Skin epidermis (tissue), 12 donors: ENCODE data around the gene NUDC.
"Not testable (repeated sequence)": the region's sequence is repeated elsewhere in the genome, so short reads cannot be mapped to it uniquely, and the experiment has no call there.

Experiments used
- H3K27ac ChIP-seq, 21 experiments: fragments of 200-600 bp; sonication (generic) in 11 of 21; one replicate each; pipeline ENCODE4 v1.5.0; 2020; ENCODE audit warnings: mild to moderate bottlenecking in 3 of 21, inconsistent platforms in 2 of 21, moderate library complexity in 2 of 21
- H3K4me3 ChIP-seq, 7 experiments: fragments of 200-600 bp; sonication (generic) in 2 of 7; one replicate each; pipeline ENCODE4 v1.5.0; 2020; ENCODE audit warnings: inconsistent platforms in 2 of 7, mild to moderate bottlenecking in 2 of 7, moderate library complexity in 1 of 7

NUDC gene

DNA sequence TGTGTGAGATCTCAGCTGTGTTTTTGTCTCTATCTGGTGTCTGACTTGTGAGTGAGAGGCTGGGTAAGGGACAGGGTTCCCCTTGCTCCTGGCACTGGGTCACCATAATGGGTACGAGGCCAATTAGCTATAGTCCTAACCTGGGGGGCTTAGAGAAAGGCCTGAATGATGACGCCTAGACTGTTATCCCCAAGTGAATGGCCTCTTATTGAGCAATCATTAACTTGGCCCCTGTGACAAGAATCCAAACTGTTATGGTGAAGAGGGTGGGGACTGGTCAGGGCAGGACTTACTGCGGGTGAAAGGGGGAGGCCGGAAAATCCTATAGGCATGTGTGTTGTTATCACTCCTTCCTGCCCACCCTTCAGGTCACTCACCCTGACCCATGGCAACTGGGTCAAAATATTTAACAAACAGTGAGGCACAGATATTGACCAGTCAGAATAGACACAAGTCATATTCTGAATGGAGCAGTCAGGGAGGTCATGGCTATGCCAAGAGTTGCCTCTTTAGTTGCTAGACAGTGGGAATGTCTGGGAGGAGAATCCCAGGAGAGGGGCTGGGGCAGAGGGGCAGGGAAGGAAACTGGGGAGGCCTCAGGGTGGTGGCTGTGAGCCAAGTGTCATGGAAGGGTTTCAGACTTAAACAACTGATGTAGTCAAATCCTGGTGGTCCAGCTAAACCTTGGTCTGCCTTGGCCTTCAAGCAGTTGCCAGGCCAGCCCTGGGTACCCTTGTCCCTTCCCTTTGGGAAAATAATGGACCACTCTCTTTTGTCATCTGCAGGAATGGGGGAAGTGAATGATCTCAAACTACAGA lies 11.0 kb upstream of the NUDC start:
- Histone ChIP-seq H3K4me3 (no peak overlapping the region), H3K27ac (no peak overlapping the region)

DNA sequence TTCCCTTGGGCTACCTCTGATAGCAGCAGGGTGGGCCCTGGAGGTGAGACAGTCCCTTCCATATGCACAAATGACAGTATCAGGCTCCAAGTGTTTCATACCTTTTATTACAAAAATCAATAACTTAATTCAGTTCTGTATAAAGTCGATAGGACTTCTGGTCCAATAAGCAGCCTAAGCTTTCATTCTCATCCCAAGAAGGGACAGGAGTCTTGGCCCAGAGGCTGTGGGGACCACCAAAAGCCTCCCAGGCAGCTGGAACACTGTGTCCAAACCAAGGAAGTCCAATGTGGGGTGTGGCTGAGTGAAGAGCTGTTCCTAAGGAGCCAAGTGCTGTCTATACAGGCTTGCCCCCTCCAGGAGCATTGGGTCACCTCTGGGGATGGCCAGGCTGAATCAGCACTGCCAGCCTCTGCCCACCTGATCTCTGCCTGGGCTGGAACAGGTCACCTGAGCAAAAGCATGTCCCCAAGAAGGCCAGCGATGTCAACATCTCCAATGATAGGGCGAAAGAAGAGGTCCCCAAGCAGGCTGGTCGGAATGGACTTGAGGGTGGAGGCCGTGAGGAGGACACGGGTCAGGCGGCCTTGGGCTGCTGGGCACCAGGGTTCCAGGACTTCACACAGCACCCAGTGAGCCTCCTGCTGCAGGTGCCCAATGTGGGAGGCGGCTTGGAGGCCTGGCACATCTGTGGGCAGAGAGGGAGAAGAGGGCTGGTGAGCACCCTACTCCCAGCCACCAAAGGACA lies 10.0 kb upstream of the NUDC start:
- H3K27ac ChIP-seq = no peak overlapping the region
- no peak overlapping the region for H3K4me3 ChIP-seq

DNA sequence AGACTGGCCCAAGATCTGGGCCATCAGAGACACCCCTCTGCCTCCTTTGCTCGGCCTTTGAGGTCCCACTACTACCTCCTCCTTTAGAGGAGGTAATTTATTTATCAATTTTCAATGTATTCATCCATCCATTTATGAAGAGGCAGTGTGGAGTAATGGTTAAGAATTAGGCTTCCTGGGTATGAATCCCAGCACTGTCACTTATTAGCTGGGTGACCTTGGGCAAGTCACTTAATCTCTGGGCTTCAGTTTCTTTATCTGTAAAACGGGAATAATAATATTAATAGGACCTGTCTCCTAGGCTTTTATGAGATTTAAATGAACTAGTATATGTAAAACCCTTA lies 9.4 kb upstream of the NUDC start:
- no peak overlapping the region for H3K27ac ChIP-seq
- H3K4me3 ChIP-seq = no peak overlapping the region

DNA sequence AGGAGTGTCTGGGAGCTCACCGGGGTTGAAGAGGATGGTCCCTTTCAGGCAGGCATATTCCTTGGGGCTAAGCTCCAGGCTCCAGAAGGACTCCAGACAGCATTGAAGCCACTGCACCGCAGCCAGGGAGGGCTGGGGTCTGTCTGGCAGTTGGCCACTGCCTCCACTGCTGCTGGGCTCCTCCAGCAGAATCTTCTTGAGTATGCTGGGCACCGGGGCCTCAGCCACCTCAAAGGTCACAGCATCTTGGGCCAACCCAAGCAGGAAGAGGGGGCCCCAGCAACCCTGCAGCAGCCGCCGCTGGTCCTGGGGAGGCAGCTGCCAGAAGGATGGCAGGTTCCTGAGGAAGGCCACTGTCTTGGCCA lies 8.2 kb upstream of the NUDC start:
- H3K27ac ChIP-seq = no peak overlapping the region
- no peak overlapping the region for H3K4me3 ChIP-seq

DNA sequence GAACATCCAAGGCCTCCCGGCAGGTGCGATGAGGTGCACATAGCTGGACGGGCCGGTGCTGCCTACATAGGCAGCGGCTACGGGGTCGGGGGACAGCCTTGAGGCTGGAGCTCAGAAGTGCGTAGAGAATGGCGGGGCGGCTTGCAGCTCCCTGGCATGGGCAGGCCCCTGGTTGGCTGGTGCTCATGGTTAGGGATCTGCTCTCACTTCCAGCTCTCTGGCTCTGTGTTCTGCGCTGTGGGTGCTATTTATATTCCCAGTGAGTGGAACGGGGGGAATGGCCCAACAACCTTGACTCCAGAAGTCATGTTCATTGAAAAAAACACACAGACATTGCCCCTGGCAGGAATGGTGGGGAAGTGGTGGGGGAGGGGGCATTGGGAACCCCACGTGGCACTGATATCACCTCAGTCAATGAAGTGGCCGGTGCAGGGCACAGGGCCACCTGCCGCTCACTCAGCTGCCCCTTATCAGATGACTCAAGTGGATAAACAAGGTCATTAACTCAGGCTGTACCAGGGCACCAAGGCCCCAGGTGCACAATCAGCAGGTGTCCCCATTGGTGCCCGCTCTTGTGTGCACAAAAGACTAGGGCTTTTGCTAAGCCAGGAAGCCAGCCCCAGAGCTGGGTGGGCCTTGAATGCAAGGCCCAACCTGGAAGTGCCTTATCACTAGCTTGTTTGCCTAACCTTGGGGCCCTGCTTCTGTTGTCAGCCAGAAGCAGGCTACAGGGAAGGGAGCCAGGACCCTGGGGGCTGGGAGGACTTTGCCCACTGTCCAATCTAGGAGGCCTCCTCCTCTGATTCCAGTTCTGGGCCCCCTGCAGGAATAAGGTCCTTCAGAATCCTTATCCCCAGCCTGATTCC lies 7.6 kb upstream of the NUDC start, which contains the start of gene NR0B2:
NR0B2 (minus strand) TSS at position 222 of the 866 bp plus-strand sequence; CDS start at position 187, 35 bp downstream.
- no peak within 1 kb of the TSS for H3K4me3 ChIP-seq
- no peak within 1 kb of the TSS for H3K27ac ChIP-seq

DNA sequence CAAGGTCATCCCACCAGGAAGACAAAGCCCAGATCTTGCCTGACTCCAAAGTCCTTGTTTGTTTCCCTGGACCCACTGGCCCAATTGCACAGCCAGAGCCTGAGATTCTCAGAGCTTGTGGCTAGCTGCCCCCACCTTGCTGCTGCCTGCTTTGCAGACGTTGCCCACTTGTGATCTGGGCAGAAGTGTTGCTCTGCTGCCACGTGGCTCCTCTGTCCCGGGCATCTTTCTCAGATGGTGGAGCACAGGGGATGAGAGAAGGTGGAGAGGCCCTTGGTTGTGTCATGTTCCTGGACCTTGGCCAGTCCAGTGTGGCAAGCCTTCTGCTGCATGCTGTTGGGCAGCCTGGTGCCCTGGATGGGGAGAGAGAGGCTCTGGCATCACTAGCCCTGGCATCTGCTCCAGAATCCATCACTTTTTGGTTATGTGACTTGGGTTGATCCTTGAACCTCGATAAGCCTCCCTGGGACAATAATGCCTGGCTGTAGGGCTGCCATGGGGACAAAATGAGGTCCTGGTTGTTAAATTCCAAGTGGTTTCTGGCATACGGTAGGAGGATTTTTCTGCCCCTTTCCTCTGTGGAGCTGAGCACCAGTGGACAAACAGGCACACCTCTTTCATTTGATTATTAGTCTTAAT lies 6.2 kb upstream of the NUDC start:
- H3K4me3 ChIP-seq = no peak overlapping the region
- H3K27ac ChIP-seq = no peak overlapping the region

DNA sequence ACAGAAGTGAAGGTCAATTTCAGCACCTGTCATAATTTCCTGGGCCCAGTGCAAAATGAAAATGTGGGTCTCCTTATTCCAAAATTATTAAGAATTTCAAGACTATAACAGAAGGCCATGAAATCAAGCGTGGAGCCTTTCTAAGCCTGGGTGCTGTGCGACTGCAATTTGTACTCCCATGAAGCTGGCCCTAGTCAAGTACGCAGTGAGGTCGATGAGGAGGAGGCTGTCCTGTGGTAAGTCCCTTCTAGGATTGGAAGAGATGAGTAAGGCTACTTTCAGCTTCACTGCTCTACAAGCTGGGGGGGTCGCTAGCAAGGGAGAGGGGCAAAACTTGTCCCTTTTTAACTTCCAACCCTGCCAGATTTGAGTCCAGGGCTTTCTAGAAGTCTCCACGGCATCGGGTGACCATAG lies 410 bp upstream of the NUDC start:
- peak overlapping the region; percentile 73 to 97 (median 90) for H3K4me3 ChIP-seq
- peak overlapping the region in 16 of 21 experiments; percentile 31 to 97 (median 90) for H3K27ac ChIP-seq

DNA sequence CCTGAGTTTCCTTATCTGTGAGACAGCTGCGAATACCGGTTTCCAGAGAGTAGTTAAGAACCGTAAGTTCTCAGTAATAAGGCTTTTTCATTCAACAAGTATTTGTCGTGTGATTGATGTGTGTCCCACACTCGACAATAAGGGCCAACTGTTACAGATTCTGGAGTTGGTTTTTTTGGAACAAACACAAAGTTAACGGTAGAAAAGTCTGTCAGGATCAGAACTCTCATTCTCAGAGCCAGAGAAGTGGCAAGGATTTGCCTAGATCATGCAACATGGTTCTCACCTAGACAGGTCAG lies 837 bp downstream of the NUDC start:
- Histone ChIP-seq H3K4me3 (peak overlapping the region; percentile 73 to 97 (median 90)), H3K27ac (peak overlapping the region in 14 of 21 experiments; percentile 76 to 98 (median 92))

DNA sequence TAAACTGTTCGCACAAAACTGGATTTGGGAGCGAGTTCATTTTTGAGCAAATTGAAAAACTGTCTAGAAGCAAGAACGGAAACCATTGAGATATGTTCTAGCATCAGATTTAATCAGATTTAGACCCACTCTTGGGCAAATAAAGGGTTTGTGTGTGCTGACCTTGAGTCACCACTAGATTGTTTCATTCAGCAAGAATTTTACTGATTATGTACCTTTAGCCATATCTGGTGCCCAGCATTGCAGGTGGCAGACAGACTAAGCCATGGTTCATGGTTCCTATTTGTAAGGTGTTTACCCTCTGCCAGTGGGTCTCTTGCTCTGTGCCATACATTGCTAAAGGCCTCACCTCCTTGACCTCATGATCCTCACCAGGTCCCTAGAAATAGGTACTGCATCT lies 1.4 kb downstream of the NUDC start:
- peak overlapping the region in 1 of 21 experiments; percentile 98 for H3K27ac ChIP-seq

DNA sequence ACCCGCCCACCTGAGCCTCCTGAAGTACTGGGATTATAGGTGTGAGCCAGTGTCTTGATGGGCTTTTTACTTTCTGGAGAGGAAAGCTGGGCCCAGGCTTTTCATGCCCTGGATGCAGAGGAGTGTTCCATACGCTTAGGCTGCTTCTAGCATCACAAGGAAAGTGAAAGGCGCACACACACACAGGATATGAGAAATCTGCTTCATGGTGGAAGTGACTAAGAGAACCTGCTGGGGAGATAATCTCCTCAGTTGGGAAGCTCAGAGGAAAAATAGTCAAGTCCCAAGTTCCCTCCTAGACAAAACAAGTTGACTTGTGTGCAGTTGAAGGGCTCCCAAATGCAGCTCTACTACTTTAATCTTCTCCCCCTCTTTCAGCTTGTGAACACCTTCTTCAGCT lies 2.2 kb downstream of the NUDC start:
- Histone ChIP-seq H3K27ac (no peak overlapping the region), H3K4me3 (no peak overlapping the region)

More for the DNA sequence above, 1.4 kb downstream of the NUDC start:
- H3K4me3 ChIP-seq = peak overlapping the region in 3 of 7 experiments; percentile 78 to 94 (median 90)

DNA sequence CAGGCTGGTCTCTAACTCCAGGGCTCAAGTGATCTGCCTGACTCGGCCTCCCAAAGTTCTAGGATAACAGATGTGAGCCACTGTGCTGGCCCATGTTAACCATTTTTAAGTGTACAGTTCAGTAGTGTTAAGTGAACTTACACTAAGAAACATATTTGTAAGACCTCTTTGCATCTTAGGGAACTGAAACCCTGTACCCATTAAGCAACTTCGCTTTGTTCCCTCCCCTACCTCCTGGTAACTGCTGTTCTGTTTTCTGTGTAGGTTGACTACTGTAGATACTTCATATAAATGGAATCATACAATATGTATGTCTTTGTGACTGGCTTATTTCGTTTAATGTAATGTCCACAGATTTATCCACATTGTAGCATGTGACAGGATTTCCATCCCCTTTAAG lies 11.0 kb downstream of the NUDC start:
- no peak overlapping the region for H3K27ac ChIP-seq

DNA sequence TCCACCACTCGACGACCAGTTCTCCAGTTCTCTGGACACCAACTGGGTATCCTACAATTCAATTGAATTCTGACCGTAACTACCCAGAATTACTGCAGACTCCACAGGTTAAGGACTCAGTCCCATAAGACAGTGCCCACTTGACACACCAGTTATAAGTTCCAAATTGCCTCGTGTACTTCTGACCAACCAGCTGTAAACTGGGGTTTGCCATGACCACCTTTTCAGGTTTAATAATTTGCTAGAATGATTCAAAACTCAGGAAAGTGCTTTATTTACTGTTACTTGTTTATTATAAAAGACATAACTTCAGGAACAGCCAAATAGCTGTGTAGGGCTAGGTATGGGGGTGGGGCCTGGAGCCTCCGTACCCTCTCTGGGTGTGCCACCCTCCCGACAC lies 15.3 kb downstream of the NUDC start:
- H3K27ac ChIP-seq = no peak overlapping the region
- H3K4me3 ChIP-seq = no peak overlapping the region

More for the DNA sequence above, 11.0 kb downstream of the NUDC start:
- no peak overlapping the region for H3K4me3 ChIP-seq

DNA sequence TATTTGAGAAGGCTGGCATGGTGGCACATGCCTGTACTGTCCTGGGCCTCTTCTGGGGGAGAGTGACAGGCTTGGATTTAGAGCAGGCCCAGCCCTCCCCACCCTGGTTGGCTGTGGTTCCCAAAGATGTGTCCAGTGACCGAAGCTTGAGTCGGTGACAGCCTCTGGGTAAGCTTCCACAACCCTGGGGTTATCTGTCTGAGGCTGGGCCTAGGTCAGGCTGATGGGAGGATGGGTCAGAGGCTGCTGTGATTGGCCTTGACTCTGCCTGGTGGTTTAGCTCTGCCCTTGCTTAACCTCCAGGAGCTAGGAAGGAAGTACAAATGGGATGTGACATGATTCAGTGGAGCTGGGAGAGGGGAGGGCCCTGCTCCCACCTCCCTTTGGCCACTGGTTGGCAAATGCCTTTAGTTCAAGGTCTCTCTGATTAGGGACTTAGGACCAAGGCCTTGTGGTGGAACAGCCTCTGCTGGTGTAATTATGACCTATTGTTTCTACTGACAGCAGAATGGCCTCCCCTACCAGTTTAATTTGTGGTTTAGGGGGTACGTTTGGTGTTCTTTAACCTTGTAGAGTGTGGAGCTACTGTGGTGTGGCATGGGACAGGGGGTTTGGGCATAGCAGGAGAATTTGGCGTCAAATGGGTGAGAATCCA lies 16.6 kb downstream of the NUDC start:
- Histone ChIP-seq H3K27ac (no peak overlapping the region), H3K4me3 (no peak overlapping the region)

DNA sequence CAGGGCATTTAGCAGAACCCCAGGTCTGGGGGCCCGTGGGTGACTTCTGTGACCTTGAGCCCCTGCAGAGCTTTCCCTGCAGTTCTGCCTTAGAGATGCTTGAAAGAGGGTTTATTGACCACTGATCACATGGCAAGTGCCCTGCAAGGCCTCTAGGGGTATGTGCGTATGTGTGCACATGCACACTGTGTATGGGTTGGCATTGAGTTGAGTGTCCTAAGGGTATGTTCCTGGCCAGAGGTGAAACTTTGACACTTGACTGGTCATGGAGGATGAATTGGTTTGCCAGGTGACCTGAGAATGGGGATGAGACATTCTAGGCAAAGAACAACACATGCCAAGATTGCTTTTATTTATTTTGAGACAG lies 17.1 kb downstream of the NUDC start:
- Histone ChIP-seq H3K4me3 (no peak overlapping the region), H3K27ac (no peak overlapping the region)

DNA sequence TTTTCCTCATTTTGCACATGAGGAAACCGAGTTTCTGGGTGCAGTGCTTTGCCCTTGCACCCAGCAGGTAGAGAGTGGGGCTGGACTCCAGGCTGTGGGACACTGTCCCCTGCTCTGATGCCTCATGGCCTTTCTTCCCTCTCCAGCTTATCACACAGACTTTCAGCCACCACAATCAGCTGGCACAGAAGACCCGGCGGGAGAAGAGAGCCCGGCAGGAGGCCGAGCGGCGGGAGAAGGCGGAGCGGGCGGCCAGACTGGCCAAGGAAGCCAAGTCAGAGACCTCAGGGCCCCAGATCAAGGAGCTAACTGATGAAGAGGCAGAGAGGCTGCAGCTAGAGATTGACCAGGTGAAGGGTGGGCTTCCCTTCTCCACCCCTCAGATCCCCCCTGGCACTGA lies 19.8 kb downstream of the NUDC start:
- Histone ChIP-seq H3K27ac (no peak overlapping the region), H3K4me3 (no peak overlapping the region)

DNA sequence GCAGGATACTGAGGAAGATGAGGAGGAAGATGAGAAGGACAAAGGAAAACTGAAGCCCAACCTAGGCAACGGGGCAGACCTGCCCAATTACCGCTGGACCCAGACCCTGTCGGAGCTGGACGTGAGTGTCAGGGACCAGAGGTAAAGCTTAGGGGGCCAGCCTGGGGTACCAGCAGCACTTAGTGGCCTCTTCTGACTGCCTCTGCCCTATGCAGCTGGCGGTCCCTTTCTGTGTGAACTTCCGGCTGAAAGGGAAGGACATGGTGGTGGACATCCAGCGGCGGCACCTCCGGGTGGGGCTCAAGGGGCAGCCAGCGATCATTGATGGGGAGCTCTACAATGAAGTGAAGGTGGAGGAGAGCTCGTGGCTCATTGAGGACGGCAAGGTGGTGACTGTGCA lies 21.1 kb downstream of the NUDC start:
- H3K27ac ChIP-seq = no peak overlapping the region
- H3K4me3 ChIP-seq = no peak overlapping the region

DNA sequence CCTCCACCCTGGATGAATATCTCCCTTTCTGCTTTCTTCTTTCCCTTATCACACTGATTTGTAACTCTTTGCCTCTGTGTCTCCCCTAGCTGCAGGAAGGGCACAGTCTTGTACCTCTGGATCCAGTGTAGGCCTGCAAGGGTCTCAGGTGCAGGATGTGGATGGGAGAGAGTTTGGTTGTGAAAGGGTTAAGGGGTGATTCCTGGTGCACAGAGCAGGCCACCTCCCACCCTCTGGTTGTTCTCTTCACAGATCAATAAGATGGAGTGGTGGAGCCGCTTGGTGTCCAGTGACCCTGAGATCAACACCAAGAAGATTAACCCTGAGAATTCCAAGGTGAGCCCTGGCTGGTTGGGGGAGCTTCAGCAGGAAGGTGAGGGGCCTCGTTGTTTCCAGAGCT lies 23.6 kb downstream of the NUDC start:
- no peak overlapping the region for H3K27ac ChIP-seq
- H3K4me3 ChIP-seq = no peak overlapping the region

DNA sequence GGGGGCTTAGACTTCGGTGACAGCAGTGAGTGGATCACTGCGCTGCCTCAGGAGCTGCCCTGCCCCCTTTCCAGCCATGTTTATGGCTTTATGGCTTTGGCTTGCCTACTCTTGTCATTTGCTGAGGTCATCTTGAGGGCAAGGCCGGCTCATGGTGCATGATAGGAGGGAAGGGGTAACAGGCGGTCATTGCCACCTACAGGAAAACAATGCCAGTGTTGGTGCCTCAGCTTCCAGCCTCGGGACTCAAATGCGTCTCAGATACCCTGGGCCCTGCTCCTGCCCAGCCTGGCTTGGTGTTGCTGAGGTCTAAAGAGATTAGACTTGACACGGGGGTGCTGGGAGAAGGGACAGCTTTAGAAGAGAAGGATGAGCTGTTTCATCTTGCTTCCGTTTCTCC lies 24.2 kb downstream of the NUDC start:
- no peak overlapping the region for H3K27ac ChIP-seq
- no peak overlapping the region for H3K4me3 ChIP-seq

DNA sequence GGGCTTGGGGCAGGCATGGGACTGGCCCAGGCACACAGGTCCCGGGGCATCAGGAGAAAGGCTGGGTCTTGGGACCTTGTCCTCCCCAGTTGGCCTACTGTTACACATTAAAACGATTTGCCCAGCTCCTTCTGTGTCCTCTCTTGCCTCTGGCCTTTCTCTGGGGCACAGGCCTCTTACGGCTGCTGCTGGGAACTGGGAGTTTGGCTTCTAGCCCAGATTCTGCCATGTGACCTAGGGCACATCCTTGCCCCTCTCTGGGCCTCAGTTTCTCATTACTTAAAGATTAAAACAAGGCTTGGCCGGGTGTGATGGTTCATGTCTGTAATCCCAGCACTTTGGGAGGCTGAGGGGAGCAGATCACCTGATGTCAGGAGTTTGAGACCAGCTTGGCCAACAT lies 24.7 kb downstream of the NUDC start:
- H3K27ac ChIP-seq = no peak overlapping the region
- H3K4me3 ChIP-seq = no peak overlapping the region

DNA sequence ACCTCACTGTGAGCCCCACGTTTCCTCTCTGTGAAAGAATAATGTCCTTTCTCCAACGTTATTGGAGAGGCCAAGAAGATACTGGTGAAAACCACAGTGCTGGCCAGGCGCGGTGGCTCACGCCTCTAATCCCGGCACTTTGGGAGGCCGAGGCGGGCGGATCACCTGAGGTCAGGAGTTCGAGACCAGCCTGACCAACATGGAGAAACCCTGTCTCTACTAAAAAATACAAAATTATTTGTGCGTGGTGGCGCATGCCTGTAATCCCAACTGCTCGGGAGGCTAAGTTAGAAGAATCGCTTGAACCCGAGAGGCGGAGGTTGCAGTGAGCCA lies 27.1 kb downstream of the NUDC start:
- H3K27ac ChIP-seq, H3K4me3 ChIP-seq: not testable (repeated sequence)
